GM23338 (cell line): Measurements from ENCODE around the gene LAMA4. TPM values are rescaled to one million over a fixed set of nuclear protein-coding genes. Genes with fewer than 3 reads are reported as not detected.

Experiments
- ATAC-seq: fragments of 200-7000 bp; cut with Tn5 transposase; 3 replicates; pipeline ENCODE4 v1.9.1; 2020
- DNase-seq: peaks from one replicate; pipeline ENCODE4 v3.0.0-alpha.2; 2015; ENCODE audit warnings: low spot score
- H2AFZ ChIP-seq: fragments of 200-600 bp; sonication (generic); 2 replicates; pipeline ENCODE4 v1.8.0; 2016; ENCODE audit warnings: antibody characterized with exemption, mild to moderate bottlenecking, moderate library complexity
- H3F3A ChIP-seq: fragments of 200-600 bp; sonication (generic); replicated peaks from 2 replicates; pipeline ENCODE4 v1.8.0; 2017; ENCODE audit warnings: antibody characterized with exemption, mixed run types, low read depth
- H3K27ac ChIP-seq: fragments of 200-600 bp; sonication (generic); 2 replicates; pipeline ENCODE4 v1.6.1; 2016; ENCODE audit warnings: low read depth
- H3K27me3 ChIP-seq: fragments of 200-600 bp; sonication (generic); 2 replicates; pipeline ENCODE4 v1.8.0; 2016; ENCODE audit warnings: mild to moderate bottlenecking, mixed run types, moderate library complexity; ENCODE audit not compliant: insufficient read depth
- H3K36me3 ChIP-seq: fragments of 200-600 bp; sonication (generic); 2 replicates; pipeline ENCODE4 v1.8.0; 2016; ENCODE audit warnings: mild to moderate bottlenecking; ENCODE audit not compliant: insufficient read depth
- H3K4me1 ChIP-seq: fragments of 200-600 bp; sonication (generic); 2 replicates; pipeline ENCODE4 v1.8.0; 2016; ENCODE audit warnings: mild to moderate bottlenecking, moderate library complexity; ENCODE audit not compliant: insufficient read depth
- H3K4me2 ChIP-seq: fragments of 200-600 bp; sonication (generic); 2 replicates; pipeline ENCODE4 v1.7.1; 2017; ENCODE audit warnings: mixed run types
- H3K4me3 ChIP-seq: fragments of 200-600 bp; sonication (generic); 2 replicates; pipeline ENCODE4 v1.6.1; 2016; ENCODE audit warnings: mixed run types
- H3K79me2 ChIP-seq: fragments of 200-600 bp; sonication (generic); replicated peaks from 2 replicates; pipeline ENCODE4 v1.8.0; 2017; ENCODE audit warnings: mild to moderate bottlenecking; ENCODE audit not compliant: insufficient read depth
- H3K9me2 ChIP-seq: fragments of 200-600 bp; sonication (generic); 2 replicates; pipeline ENCODE4 v1.8.0; 2017; ENCODE audit not compliant: insufficient read depth
- H4K20me1 ChIP-seq: fragments of 200-600 bp; sonication (generic); replicated peaks from 2 replicates; pipeline ENCODE4 v1.8.0; 2017; ENCODE audit warnings: mild to moderate bottlenecking; ENCODE audit not compliant: insufficient read depth
- H3K27ac Mint-ChIP-seq: 2 replicates; pipeline ENCODE4 v1.8.0; 2020; ENCODE audit warnings: inconsistent platforms, mild to moderate bottlenecking, moderate library complexity, mixed read lengths
- H3K27me3 Mint-ChIP-seq: 3 replicates; pipeline ENCODE4 v1.8.0; 2022; ENCODE audit warnings: low read depth, mild to moderate bottlenecking, moderate library complexity, mixed read lengths, inconsistent platforms; ENCODE audit not compliant: insufficient read depth, poor library complexity
- H3K36me3 Mint-ChIP-seq: 3 replicates; pipeline ENCODE4 v1.8.0; 2021; ENCODE audit warnings: low read depth, mild to moderate bottlenecking, inconsistent platforms, moderate library complexity, mixed read lengths
- H3K4me1 Mint-ChIP-seq: 3 replicates; pipeline ENCODE4 v1.8.0; 2020; ENCODE audit warnings: mild to moderate bottlenecking, inconsistent platforms, mixed read lengths
- H3K4me3 Mint-ChIP-seq: 3 replicates; pipeline ENCODE4 v1.8.0; 2021; ENCODE audit warnings: moderate library complexity, mild to moderate bottlenecking, inconsistent platforms, mixed read lengths
- H3K9me3 Mint-ChIP-seq: 3 replicates; pipeline ENCODE4 v1.8.0; 2020; ENCODE audit warnings: moderate library complexity, mild to moderate bottlenecking, inconsistent platforms, mixed read lengths
- CREB1 ChIP-seq: fragments of 250-450 bp; sonication (Bioruptor Pico); IDR thresholded peaks from 2 replicates; pipeline ENCODE4 v1.5.0; 2020; ENCODE audit warnings: low read depth, mild to moderate bottlenecking, moderate library complexity
- CTCF ChIP-seq, 2 experiments: fragments of 200-600 bp in 1 of 2; sonication (generic) in 1 of 2; conservative IDR thresholded peaks; 2 replicates each; pipeline versions ENCODE4 v1.5.1 to v1.6.1; 2016 to 2017; ENCODE audit warnings: antibody characterized with exemption in 2 of 2, low read depth in 2 of 2, mild to moderate bottlenecking in 2 of 2, moderate library complexity in 1 of 2
- ETS1 ChIP-seq: IDR thresholded peaks from 2 replicates; pipeline ENCODE4 v1.6.1; 2016; ENCODE audit warnings: antibody characterized with exemption
- EZH2 ChIP-seq: fragments of 200-600 bp; sonication (generic); IDR thresholded peaks from one replicate; pipeline ENCODE4 v1.8.0; 2017; ENCODE audit warnings: antibody characterized with exemption, mild to moderate bottlenecking, low read depth; ENCODE audit not compliant: unreplicated experiment
- EZH2phosphoT487 ChIP-seq: fragments of 200-600 bp; sonication (generic); IDR thresholded peaks from one replicate; pipeline ENCODE4 v1.8.1; 2018; ENCODE audit warnings: antibody characterized with exemption; ENCODE audit not compliant: unreplicated experiment
- JUNB ChIP-seq: IDR thresholded peaks from one replicate; pipeline ENCODE4 v1.6.1; 2016; ENCODE audit warnings: antibody characterized with exemption; ENCODE audit not compliant: unreplicated experiment
- NANOG ChIP-seq: IDR thresholded peaks from 2 replicates; pipeline ENCODE4 v1.6.1; 2016; ENCODE audit warnings: antibody characterized with exemption, borderline replicate concordance
- POLR2AphosphoS5 ChIP-seq: IDR thresholded peaks from 2 replicates; pipeline ENCODE4 v1.6.1; 2016; ENCODE audit warnings: antibody characterized with exemption, low read depth
- REST ChIP-seq: IDR thresholded peaks from one replicate; pipeline ENCODE4 v1.6.1; 2018; ENCODE audit warnings: antibody characterized with exemption; ENCODE audit not compliant: unreplicated experiment
- STAT1 ChIP-seq: IDR thresholded peaks from one replicate; pipeline ENCODE4 v1.6.1; 2016; ENCODE audit warnings: antibody characterized with exemption; ENCODE audit not compliant: unreplicated experiment
- ZNF114 ChIP-seq: fragments of 250-450 bp; sonication (Bioruptor Pico); IDR thresholded peaks from 2 replicates; pipeline ENCODE4 v1.5.0; 2020; ENCODE audit warnings: mild to moderate bottlenecking, moderate library complexity
- ZNF331 ChIP-seq: fragments of 250-450 bp; sonication (Bioruptor Pico); IDR thresholded peaks from 2 replicates; pipeline ENCODE4 v1.5.0; 2020; ENCODE audit warnings: low read depth, mild to moderate bottlenecking, moderate library complexity
- ZNF462 ChIP-seq: fragments of 250-450 bp; sonication (Bioruptor Pico); IDR thresholded peaks from 2 replicates; pipeline ENCODE4 v1.5.0; 2020; ENCODE audit warnings: mild to moderate bottlenecking, moderate library complexity
- polyA plus RNA-seq: library from polyadenylated mRNA; unstranded; fragments of >200 nt; fragmentation: Nextera tagmentation; extraction: Ambion mirVana; gene quantifications from 2 replicates; pipeline ENCODE4 v1.2.1, GENCODE V29; 2016
- total RNA-seq: library from RNA; depleted of rRNA; stranded (reverse); fragments of >200 nt; shearing (Covaris generic); gene quantifications from 2 replicates; pipeline ENCODE4 v1.2.3, GENCODE V29; 2014

Gene LAMA4
- total and polyA plus RNA-seq, 2 experiments from 2014 or later = 1.7 to 2.8 TPM

- H3K36me3 Mint-ChIP-seq = no peaks in the 10 kb centered on the region
- peaks cover 6% of the 10 kb centered on the region for H3K4me1 Mint-ChIP-seq
- no peaks in the 10 kb centered on the region for H3K36me3 ChIP-seq
- no peak overlapping the region for H3K4me3 Mint-ChIP-seq
- no peaks in the 10 kb centered on the region for H3K79me2 ChIP-seq
- H3K4me1 ChIP-seq = peaks cover 9% of the 10 kb centered on the region; the same call in 1 of the 2 replicates
- peak overlapping the region; percentile 98 for H2AFZ ChIP-seq
- no peaks in the 10 kb centered on the region for H3F3A ChIP-seq
- H3K4me2 ChIP-seq = no peak overlapping the region
- no peaks in the 10 kb centered on the region for H3K9me3 Mint-ChIP-seq
- no peaks in the 10 kb centered on the region for H3K27me3 ChIP-seq
- peaks cover 1% of the 10 kb centered on the region for H3K27me3 Mint-ChIP-seq
- H3K9me2 ChIP-seq = peaks cover 8% of the 10 kb centered on the region; the same call in 1 of the 2 replicates
- no peak overlapping the region for H3K27ac Mint-ChIP-seq
- DNase-seq (peak; percentile 35), ATAC-seq (peak; percentile 81)
- H4K20me1 ChIP-seq = no peaks in the 10 kb centered on the region
- TF ChIP-seq EZH2phosphoT487 (no peak), ETS1 (no peak), NANOG (no peak), STAT1 (no peak), ZNF114 (CRISPR knock-in tag) (no peak), EZH2 (no peak), CTCF (conservative IDR thresholded peaks at IDR 0.05; ENCODE audit: low read depth in 2 of 2) (no peak), ZNF331 (CRISPR knock-in tag) (no peak), JUNB (no peak), REST (no peak), POLR2AphosphoS5 (no peak), ZNF462 (CRISPR knock-in tag) (no peak), CREB1 (no peak)
- H3K4me3 ChIP-seq = no peak overlapping the region
- H3K27ac ChIP-seq = no peak overlapping the region
These were observed 34.7 kb upstream of the LAMA4 start for GRCh38 chr6:112289038-112289566.
